HEK293 (cell line): Measurements from ENCODE around the gene LEO1.

Experiments
- CTCF ChIA-PET: fragments of 350-600 bp; formaldehyde crosslinking; extraction: SDS; loops from one replicate; lab custom pipeline; 2021; ENCODE audit warnings: antibody characterized with exemption; lab: Yijun Ruan, JAX
- POLR2A ChIA-PET: fragments of 300-600 bp; formaldehyde crosslinking; extraction: SDS; loops from one replicate; lab custom pipeline; 2020; ENCODE audit warnings: antibody characterized with exemption, inconsistent platforms; lab: Yijun Ruan, JAX
- H3K27ac ChIP-seq: fragments of 200-500 bp; sonication (Bioruptor generic); 2 replicates; pipeline ENCODE4 v1.5.1; 2014; ENCODE audit warnings: low read depth, low read length, control low read depth, inconsistent platforms; ENCODE audit errors: extremely low read depth
- H3K36me3 ChIP-seq, 2 experiments: fragments of 200-500 bp in 1 of 2; sonication (Bioruptor generic) in 1 of 2; 1 replicate in 1 of 2; 2 replicates in 1 of 2; pipeline ENCODE4 v1.5.1; 2014 to 2017; ENCODE audit warnings: inconsistent platforms in 2 of 2, low read length in 2 of 2; ENCODE audit not compliant: control insufficient read depth in 2 of 2, insufficient read depth in 1 of 2
- H3K4me1 ChIP-seq: fragments of 200-500 bp; sonication (Bioruptor generic); 2 replicates; pipeline ENCODE4 v1.5.1; 2014; ENCODE audit warnings: mild to moderate bottlenecking, low read length, inconsistent platforms; ENCODE audit not compliant: control insufficient read depth, insufficient read depth
- H3K4me3 ChIP-seq: 2 replicates; pipeline ENCODE4 v1.5.1; 2011; ENCODE audit warnings: low read depth, mild to moderate bottlenecking, control low read depth, low read length, moderate library complexity
- H3K9me3 ChIP-seq: fragments of 200-500 bp; sonication (Bioruptor generic); 2 replicates; pipeline ENCODE4 v1.5.1; 2014; ENCODE audit warnings: low read depth, low read length, inconsistent platforms; ENCODE audit not compliant: control insufficient read depth, insufficient read depth
- EGR2 ChIP-seq: fragments of 450-650 bp; formaldehyde crosslinking; IDR thresholded peaks from 2 replicates; pipeline ENCODE4 v1.5.1; 2016; ENCODE audit warnings: low read depth, missing biosample characterization, missing genetic modification characterization
- GLI2 ChIP-seq: fragments of 450-650 bp; formaldehyde crosslinking; IDR thresholded peaks from 2 replicates; pipeline ENCODE4; 2017; ENCODE audit warnings: missing biosample characterization, missing genetic modification characterization, low read depth, borderline replicate concordance
- KLF17 ChIP-seq: fragments of 450-650 bp; formaldehyde crosslinking; IDR thresholded peaks from 2 replicates; pipeline ENCODE4 v1.5.1; 2016; ENCODE audit warnings: missing biosample characterization, missing genetic modification characterization
- ZBTB26 ChIP-seq: fragments of 450-650 bp; formaldehyde crosslinking; optimal IDR thresholded peaks from 2 replicates; pipeline ENCODE3; 2016; ENCODE audit warnings: missing biosample characterization, mild to moderate bottlenecking, missing genetic modification characterization
- ZFHX2 ChIP-seq: fragments of 450-650 bp; formaldehyde crosslinking; conservative IDR thresholded peaks from 2 replicates; pipeline ENCODE4 v1.5.1; 2016; ENCODE audit warnings: missing biosample characterization, missing genetic modification characterization
- ZFP37 ChIP-seq: fragments of 450-650 bp; formaldehyde crosslinking; IDR thresholded peaks from 2 replicates; pipeline ENCODE4 v1.5.1; 2016; ENCODE audit warnings: missing biosample characterization, missing genetic modification characterization
- ZNF146 ChIP-seq: fragments of 450-650 bp; formaldehyde crosslinking; IDR thresholded peaks from 2 replicates; pipeline ENCODE4 v1.5.1; 2016; ENCODE audit warnings: missing biosample characterization, missing genetic modification characterization
- ZNF16 ChIP-seq: fragments of 450-650 bp; formaldehyde crosslinking; IDR thresholded peaks from 2 replicates; pipeline ENCODE4 v1.5.1; 2016; ENCODE audit warnings: low read depth, missing biosample characterization, missing genetic modification characterization
- ZNF24 ChIP-seq: fragments of 450-650 bp; formaldehyde crosslinking; IDR thresholded peaks from 2 replicates; pipeline ENCODE4 v1.5.1; 2016; ENCODE audit warnings: missing biosample characterization, missing genetic modification characterization
- ZNF266 ChIP-seq: fragments of 450-650 bp; formaldehyde crosslinking; IDR thresholded peaks from 2 replicates; pipeline ENCODE4 v1.5.1; 2016; ENCODE audit warnings: missing biosample characterization, missing genetic modification characterization, low read depth
- ZNF274 ChIP-seq, 2 experiments: fragments of 200-500 bp in 1 of 2; fragments of 450-650 bp in 1 of 2; sonication (Bioruptor generic) in 1 of 2; formaldehyde crosslinking in 1 of 2; IDR thresholded peaks; 2 replicates each; pipeline versions ENCODE4 v1.5.1 to v1.6.1; 2014 to 2016; ENCODE audit warnings: borderline replicate concordance in 1 of 2, inconsistent platforms in 1 of 2, low read length in 1 of 2, missing biosample characterization in 1 of 2, missing genetic modification characterization in 1 of 2
- ZNF280D ChIP-seq: fragments of 450-650 bp; formaldehyde crosslinking; IDR thresholded peaks from 2 replicates; pipeline ENCODE4 v1.5.1; 2016; ENCODE audit warnings: missing biosample characterization, missing genetic modification characterization
- ZNF292 ChIP-seq: fragments of 450-650 bp; formaldehyde crosslinking; IDR thresholded peaks from 2 replicates; pipeline ENCODE4 v1.5.1; 2016; ENCODE audit warnings: low read depth, missing biosample characterization, missing genetic modification characterization, borderline replicate concordance
- ZNF341 ChIP-seq: fragments of 450-650 bp; formaldehyde crosslinking; IDR thresholded peaks from 2 replicates; pipeline ENCODE4; 2016; ENCODE audit warnings: low read depth, missing biosample characterization, missing genetic modification characterization
- ZNF416 ChIP-seq: fragments of 450-650 bp; formaldehyde crosslinking; IDR thresholded peaks from 2 replicates; pipeline ENCODE4 v1.5.1; 2016; ENCODE audit warnings: missing biosample characterization, missing genetic modification characterization
- ZNF501 ChIP-seq: fragments of 450-650 bp; formaldehyde crosslinking; IDR thresholded peaks from 2 replicates; pipeline ENCODE4 v1.5.1; 2016; ENCODE audit warnings: missing biosample characterization, missing genetic modification characterization
- ZNF514 ChIP-seq: fragments of 450-650 bp; formaldehyde crosslinking; IDR thresholded peaks from 2 replicates; pipeline ENCODE4 v1.5.1; 2016; ENCODE audit warnings: missing biosample characterization, missing genetic modification characterization
- ZNF521 ChIP-seq: fragments of 450-650 bp; formaldehyde crosslinking; IDR thresholded peaks from 2 replicates; pipeline ENCODE4 v1.5.1; 2017; ENCODE audit warnings: missing biosample characterization, mild to moderate bottlenecking, missing genetic modification characterization
- ZNF530 ChIP-seq: fragments of 450-650 bp; formaldehyde crosslinking; IDR thresholded peaks from 2 replicates; pipeline ENCODE4 v1.5.1; 2016; ENCODE audit warnings: low read depth, missing biosample characterization, missing genetic modification characterization
- ZNF560 ChIP-seq: fragments of 450-650 bp; formaldehyde crosslinking; IDR thresholded peaks from 2 replicates; pipeline ENCODE4 v1.5.1; 2017; ENCODE audit warnings: missing biosample characterization, missing genetic modification characterization, borderline replicate concordance
- ZNF623 ChIP-seq: fragments of 450-650 bp; formaldehyde crosslinking; IDR thresholded peaks from 2 replicates; pipeline ENCODE4 v1.5.1; 2016; ENCODE audit warnings: missing biosample characterization, missing genetic modification characterization
- ZNF701 ChIP-seq: fragments of 450-650 bp; formaldehyde crosslinking; IDR thresholded peaks from 2 replicates; pipeline ENCODE4 v1.5.1; 2016; ENCODE audit warnings: missing biosample characterization, missing genetic modification characterization
- ZNF768 ChIP-seq: fragments of 450-650 bp; formaldehyde crosslinking; IDR thresholded peaks from 2 replicates; pipeline ENCODE4 v1.5.1; 2018; ENCODE audit warnings: missing biosample characterization, mild to moderate bottlenecking, missing genetic modification characterization
- ZNF791 ChIP-seq: fragments of 450-650 bp; formaldehyde crosslinking; IDR thresholded peaks from 2 replicates; pipeline ENCODE4 v1.5.1; 2016; ENCODE audit warnings: missing biosample characterization, missing genetic modification characterization

Gene LEO1

GRCh38 chr15:52008359-52008697 lies 36.8 kb upstream of the LEO1 start:
- H3K27ac ChIP-seq, result no peak overlapping the region
- ChIA-PET CTCF (no interaction called here), POLR2A (no interaction called here)
- no peaks in the 10 kb centered on the region for H3K36me3 ChIP-seq
- no peak for TF ChIP-seq ZFP37
- no peak for TF ChIP-seq ZNF768 (tag by site-specific recombination)
- TF ChIP-seq ZNF416 (tag by site-specific recombination), result no peak
- TF ChIP-seq ZNF266 (tag by site-specific recombination), result no peak
- TF ChIP-seq ZBTB26 (tag by site-specific recombination), result no peak
- TF ChIP-seq ZNF341 (tag by site-specific recombination), result no peak
- no peak for TF ChIP-seq ZNF701
- no peak for TF ChIP-seq ZNF501 (tag by site-specific recombination)
- H3K9me3 ChIP-seq, result no peaks in the 10 kb centered on the region
- no peak overlapping the region for H3K4me3 ChIP-seq
- H3K4me1 ChIP-seq, result peaks cover 6% of the 10 kb centered on the region; the same call in 1 of the 2 replicates

- POLR2A ChIA-PET, result interaction anchor here (1.2 kb wide), 1 partner anchor 36 kb away, joined by 4 read pairs; the partner anchor contains the start of gene LEO1
- Histone ChIP-seq H3K4me3 (no peak overlapping the region), H3K9me3 (no peaks in the 10 kb centered on the region), H3K4me1 (peaks cover 3% of the 10 kb centered on the region; the same call in 1 of the 2 replicates), H3K27ac (no peak overlapping the region), H3K36me3 (no peaks in the 10 kb centered on the region)
- CTCF ChIA-PET, result no interaction called here
- TF ChIP-seq ZNF16 (tag by site-specific recombination) (no peak), ZFHX2 (tag by site-specific recombination) (peak; percentile 47; the same call in 1 of the 2 replicates)
Observed at GRCh38 chr15:52006702-52007340, 35.2 kb upstream of the LEO1 start.

- no peaks in the 10 kb centered on the region for H3K9me3 ChIP-seq
- no peaks in the 10 kb centered on the region for H3K36me3 ChIP-seq
- no peak overlapping the region for H3K27ac ChIP-seq
- H3K4me1 ChIP-seq, result no peaks in the 10 kb centered on the region
- TF ChIP-seq ZNF24 (tag by site-specific recombination) (no peak), ZNF146 (tag by site-specific recombination) (no peak), ZNF560 (no peak), KLF17 (tag by site-specific recombination) (no peak), ZNF274 (IDR thresholded peaks at IDR 0.05; ENCODE audit: low read length) (no peak), ZNF274 (tag by site-specific recombination; IDR thresholded peaks at IDR 0.05; ENCODE audit: borderline replicate concordance) (no peak), ZNF521 (tag by site-specific recombination) (no peak), EGR2 (tag by site-specific recombination) (no peak), ZNF514 (tag by site-specific recombination) (no peak), ZNF280D (tag by site-specific recombination) (no peak), ZNF530 (tag by site-specific recombination) (no peak), ZNF791 (tag by site-specific recombination) (no peak), ZNF292 (tag by site-specific recombination) (no peak), GLI2 (no peak), ZNF623 (tag by site-specific recombination) (no peak)
- no peak overlapping the region for H3K4me3 ChIP-seq
- CTCF ChIA-PET, result no interaction called here
- POLR2A ChIA-PET, result interaction anchor here (1.2 kb wide), 1 partner anchor 35 kb away, joined by 4 read pairs; the partner anchor contains the start of gene LEO1
Observed at GRCh38 chr15:52005748-52006701, 34.4 kb upstream of the LEO1 start.
